WTC11 (cell line): ENCODE data around the gene HS2ST1. TPM values are rescaled to one million over a fixed set of nuclear protein-coding genes. Genes with fewer than 3 reads are reported as not detected.

ENCODE experiments used
- ATAC-seq: fragments of 200-7000 bp; cut with Tn5 transposase; 2 replicates; pipeline ENCODE4 v1.10.0; 2021; ENCODE audit warnings: mild to moderate bottlenecking, moderate library complexity
- CTCF ChIA-PET: fragments of 300-600 bp; sonication (Branson Sonifier 250); formaldehyde crosslinking; loops from one replicate; lab custom pipeline; 2021; ENCODE audit warnings: antibody characterized with exemption; lab: Charles Lee
- POLR2A ChIA-PET: fragments of 350-600 bp; sonication (Branson Sonifier 250); formaldehyde crosslinking; loops from one replicate; lab custom pipeline; 2021; ENCODE audit warnings: antibody characterized with exemption; lab: Charles Lee
- DNase-seq: peaks from one replicate; pipeline ENCODE4 v3.0.0; 2021; ENCODE audit warnings: low spot score
- H3K27ac Mint-ChIP-seq: 2 replicates; pipeline ENCODE4 v1.8.0; 2021; ENCODE audit warnings: mixed read lengths
- H3K27me3 Mint-ChIP-seq: 2 replicates; pipeline ENCODE4 v1.8.0; 2021; ENCODE audit warnings: low read depth, mild to moderate bottlenecking, moderate library complexity, mixed read lengths
- H3K36me3 Mint-ChIP-seq: 2 replicates; pipeline ENCODE4 v1.8.0; 2021; ENCODE audit warnings: mixed read lengths
- H3K4me1 Mint-ChIP-seq: 2 replicates; pipeline ENCODE4 v1.8.0; 2022; ENCODE audit warnings: mixed read lengths
- H3K4me3 Mint-ChIP-seq: 2 replicates; pipeline ENCODE4 v1.8.0; 2021; ENCODE audit warnings: mild to moderate bottlenecking, moderate library complexity, mixed read lengths
- H3K9me3 Mint-ChIP-seq: 2 replicates; pipeline ENCODE4 v1.8.0; 2021; ENCODE audit warnings: mixed read lengths
- ATF1 ChIP-seq: sonication (generic); formaldehyde crosslinking; IDR thresholded peaks from 2 replicates; pipeline ENCODE4 v1.8.1; 2023; ENCODE audit warnings: mild to moderate bottlenecking, moderate library complexity, missing genetic modification reagents
- ATF2 ChIP-seq: sonication (generic); formaldehyde crosslinking; IDR thresholded peaks from 2 replicates; pipeline ENCODE4 v1.8.1; 2022; ENCODE audit warnings: low read depth, missing genetic modification reagents, borderline replicate concordance
- E2F1 ChIP-seq: sonication (generic); formaldehyde crosslinking; IDR thresholded peaks from 2 replicates; pipeline ENCODE4 v1.8.0; 2022; ENCODE audit warnings: mild to moderate bottlenecking, missing genetic modification reagents
- EMX1 ChIP-seq: fragments of 250-450 bp; sonication (Bioruptor Pico); IDR thresholded peaks from 2 replicates; pipeline ENCODE4 v1.8.0; 2021; ENCODE audit warnings: mild to moderate bottlenecking
- ESRRA ChIP-seq: sonication (generic); formaldehyde crosslinking; IDR thresholded peaks from 2 replicates; pipeline ENCODE4 v1.8.1; 2022; ENCODE audit warnings: mild to moderate bottlenecking, missing genetic modification reagents, borderline replicate concordance
- FOXK1 ChIP-seq: sonication (generic); formaldehyde crosslinking; IDR thresholded peaks from 2 replicates; pipeline ENCODE4 v1.8.0; 2022; ENCODE audit warnings: mild to moderate bottlenecking, moderate library complexity, missing genetic modification reagents
- HMGXB4 ChIP-seq: sonication (generic); formaldehyde crosslinking; IDR thresholded peaks from 2 replicates; pipeline ENCODE4 v1.8.1; 2023; ENCODE audit warnings: mild to moderate bottlenecking, moderate library complexity, missing genetic modification reagents
- IRF1 ChIP-seq: sonication (generic); formaldehyde crosslinking; IDR thresholded peaks from 2 replicates; pipeline ENCODE4 v1.8.0; 2023; ENCODE audit warnings: missing genetic modification reagents
- IRF2 ChIP-seq: sonication (generic); formaldehyde crosslinking; IDR thresholded peaks from 2 replicates; pipeline ENCODE4 v1.8.0; 2022; ENCODE audit warnings: low read depth, missing genetic modification reagents, borderline replicate concordance
- MAX ChIP-seq: sonication (generic); formaldehyde crosslinking; IDR thresholded peaks from 2 replicates; pipeline ENCODE4 v1.8.0; 2022; ENCODE audit warnings: mild to moderate bottlenecking, missing genetic modification reagents
- MYBL2 ChIP-seq: sonication (generic); formaldehyde crosslinking; IDR thresholded peaks from 2 replicates; pipeline ENCODE4 v1.8.1; 2023; ENCODE audit warnings: mild to moderate bottlenecking, moderate library complexity, missing genetic modification reagents
- SP1 ChIP-seq: sonication (generic); formaldehyde crosslinking; conservative IDR thresholded peaks from 2 replicates; pipeline ENCODE4 v1.8.1; 2022; ENCODE audit warnings: missing genetic modification reagents
- ZNF219 ChIP-seq: sonication (generic); formaldehyde crosslinking; IDR thresholded peaks from 2 replicates; pipeline ENCODE4 v1.8.0; 2023; ENCODE audit warnings: missing genetic modification reagents, mild to moderate bottlenecking, borderline replicate concordance
- ZNF281 ChIP-seq: sonication (generic); formaldehyde crosslinking; IDR thresholded peaks from 2 replicates; pipeline ENCODE4 v1.8.0; 2023; ENCODE audit warnings: mild to moderate bottlenecking, missing genetic modification reagents
- ZNF423 ChIP-seq: fragments of 250-450 bp; sonication (Bioruptor Pico); IDR thresholded peaks from 2 replicates; pipeline ENCODE4 v2.1.2; 2022; ENCODE audit warnings: mild to moderate bottlenecking, moderate library complexity
- ZNF512 ChIP-seq: sonication (generic); formaldehyde crosslinking; IDR thresholded peaks from 2 replicates; pipeline ENCODE4 v1.8.1; 2022; ENCODE audit warnings: missing genetic modification reagents, borderline replicate concordance
- ZNF532 ChIP-seq: fragments of 250-450 bp; sonication (Bioruptor Pico); IDR thresholded peaks from 2 replicates; pipeline ENCODE4 v1.9.0; 2021; ENCODE audit warnings: mild to moderate bottlenecking, borderline replicate concordance
- total RNA-seq: library from RNA; stranded (reverse); gene quantifications from 3 replicates; pipeline ENCODE4 v1.2.3, GENCODE V29; 2021

Gene HS2ST1
- total RNA-seq, 1 experiment from 2014 or later = 24.7 TPM

GRCh38 chr1:87131809-87132283 is 217.4 kb downstream of the HS2ST1 start (continued):
- TF ChIP-seq HMGXB4 (CRISPR knock-in tag) (0 out of 2 replicates have a peak, but pooled peaks have one; percentile 45), SP1 (peak; percentile 9; the same call in 1 of the 2 replicates), ZNF219 (CRISPR knock-in tag) (peak; percentile 35; the same call in 1 of the 2 replicates)

GRCh38 chr1:87132284-87132870 is 217.9 kb downstream of the HS2ST1 start:
- DNase-seq = peak; percentile 33
- Mint-ChIP-seq H3K4me3 (peak overlapping the region; percentile 73), H3K27ac (no peak overlapping the region), H3K36me3 (no peaks in the 10 kb centered on the region), H3K27me3 (peaks cover 16% of the 10 kb centered on the region), H3K9me3 (no peaks in the 10 kb centered on the region)
- ChIA-PET CTCF (no interaction called here), POLR2A (no interaction called here)
- peak; percentile 70 for ATAC-seq
- TF ChIP-seq EMX1 (no peak), ZNF423 (CRISPR knock-in tag) (peak; percentile 31; the same call in 1 of the 2 replicates), MAX (CRISPR knock-in tag) (no peak), E2F1 (CRISPR knock-in tag) (no peak), MYBL2 (CRISPR knock-in tag) (no peak), ZNF219 (CRISPR knock-in tag) (no peak)
- TF ChIP-seq, all 79 proteins: peak for 1
- H3K4me1 Mint-ChIP-seq = peaks cover 22% of the 10 kb centered on the region

GRCh38 chr1:87134061-87134460 is 219.6 kb downstream of the HS2ST1 start:
- POLR2A ChIA-PET = interaction anchor here (0.6 kb wide), 1 partner anchor 174 kb away, joined by 3 read pairs; no protein-coding TSS in a partner anchor
- H3K27ac Mint-ChIP-seq = no peak overlapping the region
- DNase-seq (no peak), ATAC-seq (no peak)
- no peak for TF ChIP-seq ZNF281 (CRISPR knock-in tag)
- TF ChIP-seq ATF1 (CRISPR knock-in tag) = no peak
- TF ChIP-seq IRF1 (CRISPR knock-in tag) = no peak
- no peak for TF ChIP-seq ZNF532 (CRISPR knock-in tag)
- no peak for TF ChIP-seq ATF2 (CRISPR knock-in tag)
- no peak for TF ChIP-seq ESRRA (CRISPR knock-in tag)
- no peak for TF ChIP-seq FOXK1
- no peak for TF ChIP-seq IRF2 (CRISPR knock-in tag)
- TF ChIP-seq ZNF512 (CRISPR knock-in tag) = no peak
- H3K36me3 Mint-ChIP-seq = no peaks in the 10 kb centered on the region
- H3K9me3 Mint-ChIP-seq = no peaks in the 10 kb centered on the region
- H3K27me3 Mint-ChIP-seq = peaks cover 16% of the 10 kb centered on the region
- no peak overlapping the region for H3K4me3 Mint-ChIP-seq
- H3K4me1 Mint-ChIP-seq = peaks cover 22% of the 10 kb centered on the region
- CTCF ChIA-PET = interaction anchor here (1.3 kb wide), 1 partner anchor 18 kb away, joined by 3 read pairs; no protein-coding TSS in a partner anchor
